ENCODE results near the gene ID3.
A peak's percentile ranks its signal among the peaks of the same experiment; 100 is the strongest.

Gene ID3

GRCh38 chr1:23565776-23566175, 6.5 kb upstream of the ID3 start:
- no peak overlapping the region for H3K4me3 ChIP-seq (ENCODE audit: low read depth in 1 of 2, low read length in 2 of 2)
- no peak overlapping the region for H3K9ac ChIP-seq (ENCODE audit: low read depth in 1 of 2, low read length in 2 of 2)
- no peaks in the 10 kb centered on the region for H3K36me3 ChIP-seq (ENCODE audit: control insufficient read depth in 1 of 2, insufficient read depth in 2 of 2, low read length in 2 of 2)
- no peak overlapping the region for H3K27ac ChIP-seq (ENCODE audit: low read depth, low read length)
- no peaks in the 10 kb centered on the region for H3K27me3 ChIP-seq (ENCODE audit: control insufficient read depth in 1 of 2, insufficient read depth in 2 of 2, low read length in 2 of 2)
- H3K9me3 ChIP-seq (ENCODE audit: control insufficient read depth in 1 of 2, low read length in 2 of 2) = no peaks in the 10 kb centered on the region
- H3K4me1 ChIP-seq (ENCODE audit: control insufficient read depth in 1 of 2, insufficient read depth in 2 of 2, low read length in 2 of 2) = peaks cover 33 to 35% of the 10 kb centered on the region in 2 donors

GRCh38 chr1:23564529-23565122, 5.3 kb upstream of the ID3 start:
- peak overlapping the region in 1 of 2 donors; percentile 32 for H3K9ac ChIP-seq (ENCODE audit: low read depth in 1 of 2, low read length in 2 of 2)

GRCh38 chr1:23563755-23564374, 4.6 kb upstream of the ID3 start:
- no peak overlapping the region for H3K27ac ChIP-seq (ENCODE audit: low read depth, low read length)
- H3K9me3 ChIP-seq (ENCODE audit: control insufficient read depth in 1 of 2, low read length in 2 of 2) = no peaks in the 10 kb centered on the region
- no peaks in the 10 kb centered on the region for H3K27me3 ChIP-seq (ENCODE audit: control insufficient read depth in 1 of 2, insufficient read depth in 2 of 2, low read length in 2 of 2)
- no peak overlapping the region for H3K4me3 ChIP-seq (ENCODE audit: low read depth in 1 of 2, low read length in 2 of 2)
- no peak overlapping the region for H3K9ac ChIP-seq (ENCODE audit: low read depth in 1 of 2, low read length in 2 of 2)
- H3K4me1 ChIP-seq (ENCODE audit: control insufficient read depth in 1 of 2, insufficient read depth in 2 of 2, low read length in 2 of 2) = peaks cover 39 to 46% of the 10 kb centered on the region in 2 donors
- no peaks in the 10 kb centered on the region for H3K36me3 ChIP-seq (ENCODE audit: control insufficient read depth in 1 of 2, insufficient read depth in 2 of 2, low read length in 2 of 2)

More at GRCh38 chr1:23564529-23565122, 5.3 kb upstream of the ID3 start:
- H3K27me3 ChIP-seq (ENCODE audit: control insufficient read depth in 1 of 2, insufficient read depth in 2 of 2, low read length in 2 of 2) = no peaks in the 10 kb centered on the region
- peaks cover 39 to 46% of the 10 kb centered on the region in 2 donors for H3K4me1 ChIP-seq (ENCODE audit: control insufficient read depth in 1 of 2, insufficient read depth in 2 of 2, low read length in 2 of 2)
- H3K36me3 ChIP-seq (ENCODE audit: control insufficient read depth in 1 of 2, insufficient read depth in 2 of 2, low read length in 2 of 2) = no peaks in the 10 kb centered on the region
- H3K27ac ChIP-seq (ENCODE audit: low read depth, low read length) = no peak overlapping the region
- no peaks in the 10 kb centered on the region for H3K9me3 ChIP-seq (ENCODE audit: control insufficient read depth in 1 of 2, low read length in 2 of 2)
- H3K4me3 ChIP-seq (ENCODE audit: low read depth in 1 of 2, low read length in 2 of 2) = no peak overlapping the region

GRCh38 chr1:23563003-23563402, 3.7 kb upstream of the ID3 start:
- no peaks in the 10 kb centered on the region for H3K27me3 ChIP-seq (ENCODE audit: control insufficient read depth in 1 of 2, insufficient read depth in 2 of 2, low read length in 2 of 2)
- H3K27ac ChIP-seq (ENCODE audit: low read depth, low read length) = peak overlapping the region; percentile 52
- no peaks in the 10 kb centered on the region for H3K9me3 ChIP-seq (ENCODE audit: control insufficient read depth in 1 of 2, low read length in 2 of 2)
- no peak overlapping the region for H3K9ac ChIP-seq (ENCODE audit: low read depth in 1 of 2, low read length in 2 of 2)
- H3K4me3 ChIP-seq (ENCODE audit: low read depth in 1 of 2, low read length in 2 of 2) = no peak overlapping the region
- peaks cover 35 to 54% of the 10 kb centered on the region in 2 donors for H3K4me1 ChIP-seq (ENCODE audit: control insufficient read depth in 1 of 2, insufficient read depth in 2 of 2, low read length in 2 of 2)
- no peaks in the 10 kb centered on the region for H3K36me3 ChIP-seq (ENCODE audit: control insufficient read depth in 1 of 2, insufficient read depth in 2 of 2, low read length in 2 of 2)

- Histone ChIP-seq H3K9me3 (ENCODE audit: control insufficient read depth in 1 of 2, low read length in 2 of 2) (no peaks in the 10 kb centered on the region), H3K27me3 (ENCODE audit: control insufficient read depth in 1 of 2, insufficient read depth in 2 of 2, low read length in 2 of 2) (no peaks in the 10 kb centered on the region), H3K27ac (ENCODE audit: low read depth, low read length) (peak overlapping the region; percentile 76), H3K4me3 (ENCODE audit: low read depth in 1 of 2, low read length in 2 of 2) (no peak overlapping the region), H3K4me1 (ENCODE audit: control insufficient read depth in 1 of 2, insufficient read depth in 2 of 2, low read length in 2 of 2) (peaks cover 39 to 57% of the 10 kb centered on the region in 2 donors), H3K36me3 (ENCODE audit: control insufficient read depth in 1 of 2, insufficient read depth in 2 of 2, low read length in 2 of 2) (no peaks in the 10 kb centered on the region), H3K9ac (ENCODE audit: low read depth in 1 of 2, low read length in 2 of 2) (peak overlapping the region in 1 of 2 donors; percentile 17)
Observed at GRCh38 chr1:23562137-23562876, 3.0 kb upstream of the ID3 start.

GRCh38 chr1:23561813-23562100, 2.5 kb upstream of the ID3 start:
- Histone ChIP-seq H3K27me3 (ENCODE audit: control insufficient read depth in 1 of 2, insufficient read depth in 2 of 2, low read length in 2 of 2) (no peaks in the 10 kb centered on the region), H3K4me1 (ENCODE audit: control insufficient read depth in 1 of 2, insufficient read depth in 2 of 2, low read length in 2 of 2) (peaks cover 45 to 61% of the 10 kb centered on the region in 2 donors), H3K36me3 (ENCODE audit: control insufficient read depth in 1 of 2, insufficient read depth in 2 of 2, low read length in 2 of 2) (no peaks in the 10 kb centered on the region), H3K27ac (ENCODE audit: low read depth, low read length) (peak overlapping the region; percentile 76), H3K4me3 (ENCODE audit: low read depth in 1 of 2, low read length in 2 of 2) (peak overlapping the region in 1 of 2 donors; percentile 38), H3K9ac (ENCODE audit: low read depth in 1 of 2, low read length in 2 of 2) (peak overlapping the region; percentile 17 to 34), H3K9me3 (ENCODE audit: control insufficient read depth in 1 of 2, low read length in 2 of 2) (no peaks in the 10 kb centered on the region)

- H3K9ac ChIP-seq (ENCODE audit: low read depth in 1 of 2, low read length in 2 of 2) = peak overlapping the region; percentile 1 to 34
Observed at GRCh38 chr1:23561076-23561812, 1.9 kb upstream of the ID3 start.

GRCh38 chr1:23559985-23560741, 862 bp upstream of the ID3 start:
- no peaks in the 10 kb centered on the region for H3K27me3 ChIP-seq (ENCODE audit: control insufficient read depth in 1 of 2, insufficient read depth in 2 of 2, low read length in 2 of 2)
- H3K9ac ChIP-seq (ENCODE audit: low read depth in 1 of 2, low read length in 2 of 2) = peak overlapping the region; percentile 63 to 76
- H3K4me3 ChIP-seq (ENCODE audit: low read depth in 1 of 2, low read length in 2 of 2) = peak overlapping the region; percentile 83 to 91
- H3K4me1 ChIP-seq (ENCODE audit: control insufficient read depth in 1 of 2, insufficient read depth in 2 of 2, low read length in 2 of 2) = peaks cover 61 to 77% of the 10 kb centered on the region in 2 donors
- H3K36me3 ChIP-seq (ENCODE audit: control insufficient read depth in 1 of 2, insufficient read depth in 2 of 2, low read length in 2 of 2) = no peaks in the 10 kb centered on the region
- H3K27ac ChIP-seq (ENCODE audit: low read depth, low read length) = peak overlapping the region; percentile 76
- H3K9me3 ChIP-seq (ENCODE audit: control insufficient read depth in 1 of 2, low read length in 2 of 2) = no peaks in the 10 kb centered on the region

More at GRCh38 chr1:23561076-23561812, 1.9 kb upstream of the ID3 start:
- peak overlapping the region; percentile 76 for H3K27ac ChIP-seq (ENCODE audit: low read depth, low read length)
- H3K27me3 ChIP-seq (ENCODE audit: control insufficient read depth in 1 of 2, insufficient read depth in 2 of 2, low read length in 2 of 2) = no peaks in the 10 kb centered on the region
- peak overlapping the region in 1 of 2 donors; percentile 38 for H3K4me3 ChIP-seq (ENCODE audit: low read depth in 1 of 2, low read length in 2 of 2)
- H3K9me3 ChIP-seq (ENCODE audit: control insufficient read depth in 1 of 2, low read length in 2 of 2) = no peaks in the 10 kb centered on the region
- H3K36me3 ChIP-seq (ENCODE audit: control insufficient read depth in 1 of 2, insufficient read depth in 2 of 2, low read length in 2 of 2) = no peaks in the 10 kb centered on the region
- peaks cover 50 to 66% of the 10 kb centered on the region in 2 donors for H3K4me1 ChIP-seq (ENCODE audit: control insufficient read depth in 1 of 2, insufficient read depth in 2 of 2, low read length in 2 of 2)

GRCh38 chr1:23558872-23559135, 497 bp downstream of the ID3 start:
- peaks cover 56 to 79% of the 10 kb centered on the region in 2 donors for H3K4me1 ChIP-seq (ENCODE audit: control insufficient read depth in 1 of 2, insufficient read depth in 2 of 2, low read length in 2 of 2)
- peak overlapping the region; percentile 91 for H3K27ac ChIP-seq (ENCODE audit: low read depth, low read length)
- H3K9ac ChIP-seq (ENCODE audit: low read depth in 1 of 2, low read length in 2 of 2) = peak overlapping the region; percentile 89 to 95
- H3K27me3 ChIP-seq (ENCODE audit: control insufficient read depth in 1 of 2, insufficient read depth in 2 of 2, low read length in 2 of 2) = no peaks in the 10 kb centered on the region
- peak overlapping the region; percentile 83 to 91 for H3K4me3 ChIP-seq (ENCODE audit: low read depth in 1 of 2, low read length in 2 of 2)
- no peaks in the 10 kb centered on the region for H3K9me3 ChIP-seq (ENCODE audit: control insufficient read depth in 1 of 2, low read length in 2 of 2)
- no peaks in the 10 kb centered on the region for H3K36me3 ChIP-seq (ENCODE audit: control insufficient read depth in 1 of 2, insufficient read depth in 2 of 2, low read length in 2 of 2)
